NT2/D1 (cell line): Measurements from ENCODE around the gene DPF1.

Experiments used
- DNase-seq: peaks from one replicate; pipeline ENCODE4 v3.0.0-alpha.2; 2011; ENCODE audit warnings: low read depth, low spot score
- H3K27me3 ChIP-seq: 2 replicates; pipeline ENCODE4 v1.6.0; 2011; ENCODE audit warnings: mild to moderate bottlenecking; ENCODE audit not compliant: insufficient read length, insufficient read depth
- H3K36me3 ChIP-seq: 2 replicates; pipeline ENCODE4 v1.6.1; 2011; ENCODE audit warnings: mild to moderate bottlenecking, low read length, mixed read lengths; ENCODE audit not compliant: insufficient read depth, insufficient read length
- H3K4me1 ChIP-seq: 2 replicates; pipeline ENCODE4 v1.5.1; 2011; ENCODE audit not compliant: insufficient read depth, insufficient read length
- H3K4me3 ChIP-seq: 2 replicates; pipeline ENCODE4 v1.5.1; 2011; ENCODE audit warnings: low read depth; ENCODE audit not compliant: insufficient read length
- H3K9ac ChIP-seq: 2 replicates; pipeline ENCODE4 v1.6.0; 2011; ENCODE audit warnings: low read depth; ENCODE audit not compliant: insufficient read length
- H3K9me3 ChIP-seq: 2 replicates; pipeline ENCODE4 v1.5.1; 2011; ENCODE audit warnings: mild to moderate bottlenecking, low read length; ENCODE audit not compliant: insufficient read depth
- SUZ12 ChIP-seq: IDR thresholded peaks from 2 replicates; pipeline ENCODE4 v1.6.1; 2011; ENCODE audit not compliant: insufficient read length, insufficient read depth; ENCODE audit errors: extremely low read depth
- YY1 ChIP-seq: IDR thresholded peaks from 2 replicates; pipeline ENCODE4 v1.6.1; 2011; ENCODE audit not compliant: insufficient read length, insufficient read depth
- ZNF274 ChIP-seq: IDR thresholded peaks from 2 replicates; pipeline ENCODE4 v1.6.1; 2011; ENCODE audit warnings: mild to moderate bottlenecking, low read depth, low read length

DPF1 gene

DNA sequence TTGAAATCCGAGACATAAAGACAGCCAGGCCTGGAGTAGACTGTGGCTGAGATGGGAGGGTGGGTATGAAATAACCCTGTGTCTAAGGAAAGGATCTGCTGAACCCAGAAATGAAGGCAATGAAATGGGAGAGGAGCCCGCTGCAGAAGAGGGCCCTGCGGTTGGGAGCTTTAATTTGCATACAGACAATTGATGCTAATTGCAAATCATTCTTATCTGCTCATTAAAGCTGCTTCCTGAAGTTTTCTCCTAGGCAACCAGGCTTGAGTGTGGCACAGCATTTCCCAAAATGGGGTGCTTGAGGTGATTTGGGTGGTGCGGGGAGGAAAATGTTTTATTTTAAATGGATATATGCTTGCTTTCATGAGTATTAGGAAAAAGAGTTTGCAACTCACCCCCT, 55.4 kb downstream of the DPF1 start:
- H3K36me3 ChIP-seq: peaks cover 13% of the 10 kb centered on the region
- no peak overlapping the region for H3K9ac ChIP-seq
- no peaks in the 10 kb centered on the region for H3K27me3 ChIP-seq
- no peaks in the 10 kb centered on the region for H3K9me3 ChIP-seq
- peaks cover 2% of the 10 kb centered on the region for H3K4me1 ChIP-seq
- no peak for DNase-seq
- TF ChIP-seq ZNF274 (no peak), SUZ12 (no peak), YY1 (no peak)
- no peak overlapping the region for H3K4me3 ChIP-seq

DNA sequence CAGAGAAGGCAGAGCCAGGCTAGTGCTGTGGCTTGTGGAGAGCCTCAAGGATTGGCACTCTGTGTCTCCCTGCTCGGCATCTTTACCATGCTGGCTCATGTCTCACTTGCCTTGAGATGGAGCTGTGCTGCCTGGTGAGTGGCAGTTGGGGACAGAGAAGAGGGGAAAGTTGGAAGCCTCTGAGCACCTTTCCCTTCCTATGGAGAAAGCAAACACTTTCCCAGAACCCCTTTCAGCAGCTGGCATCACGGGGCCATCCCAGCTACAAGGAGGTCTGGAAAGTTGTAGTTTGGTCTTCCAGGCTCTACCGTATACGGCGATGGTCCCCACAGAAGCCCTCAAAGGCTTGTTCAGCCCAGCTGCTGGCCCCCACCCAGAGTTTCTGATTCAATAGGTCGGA, 58.7 kb downstream of the DPF1 start:
- no peaks in the 10 kb centered on the region for H3K4me1 ChIP-seq
- H3K27me3 ChIP-seq: no peaks in the 10 kb centered on the region
- peaks cover 26% of the 10 kb centered on the region for H3K36me3 ChIP-seq
- H3K9ac ChIP-seq: no peak overlapping the region
- H3K9me3 ChIP-seq: peaks cover 11% of the 10 kb centered on the region; the same call in 1 of the 2 replicates
- DNase-seq: no peak
- no peak overlapping the region for H3K4me3 ChIP-seq
- no peak for TF ChIP-seq SUZ12
- no peak for TF ChIP-seq ZNF274
- no peak for TF ChIP-seq YY1

DNA sequence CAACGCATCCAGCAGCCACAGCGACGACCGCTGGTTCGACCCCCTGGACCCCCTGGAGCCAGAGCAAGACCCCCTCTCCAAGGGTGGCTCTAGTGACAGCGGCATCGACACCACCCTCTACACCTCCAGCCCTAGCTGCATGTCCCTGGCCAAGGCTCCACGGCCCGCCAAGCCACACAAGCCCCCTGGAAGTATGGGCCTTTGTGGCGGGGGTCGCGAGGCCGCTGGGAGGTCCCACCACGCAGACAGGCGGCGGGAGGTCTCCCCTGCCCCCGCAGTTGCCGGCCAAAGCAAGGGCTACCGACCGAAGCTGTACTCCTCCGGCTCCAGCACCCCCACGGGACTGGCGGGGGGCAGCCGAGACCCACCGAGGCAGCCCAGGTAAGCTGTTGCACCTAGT, 59.5 kb downstream of the DPF1 start:
- H3K36me3 ChIP-seq: peaks cover 26% of the 10 kb centered on the region
- H3K9ac ChIP-seq: no peak overlapping the region
- TF ChIP-seq ZNF274 (no peak), SUZ12 (no peak), YY1 (no peak)
- H3K4me1 ChIP-seq: no peaks in the 10 kb centered on the region
- no peak for DNase-seq
- peaks cover 11% of the 10 kb centered on the region; the same call in 1 of the 2 replicates for H3K9me3 ChIP-seq
- H3K27me3 ChIP-seq: no peaks in the 10 kb centered on the region
- H3K4me3 ChIP-seq: no peak overlapping the region

DNA sequence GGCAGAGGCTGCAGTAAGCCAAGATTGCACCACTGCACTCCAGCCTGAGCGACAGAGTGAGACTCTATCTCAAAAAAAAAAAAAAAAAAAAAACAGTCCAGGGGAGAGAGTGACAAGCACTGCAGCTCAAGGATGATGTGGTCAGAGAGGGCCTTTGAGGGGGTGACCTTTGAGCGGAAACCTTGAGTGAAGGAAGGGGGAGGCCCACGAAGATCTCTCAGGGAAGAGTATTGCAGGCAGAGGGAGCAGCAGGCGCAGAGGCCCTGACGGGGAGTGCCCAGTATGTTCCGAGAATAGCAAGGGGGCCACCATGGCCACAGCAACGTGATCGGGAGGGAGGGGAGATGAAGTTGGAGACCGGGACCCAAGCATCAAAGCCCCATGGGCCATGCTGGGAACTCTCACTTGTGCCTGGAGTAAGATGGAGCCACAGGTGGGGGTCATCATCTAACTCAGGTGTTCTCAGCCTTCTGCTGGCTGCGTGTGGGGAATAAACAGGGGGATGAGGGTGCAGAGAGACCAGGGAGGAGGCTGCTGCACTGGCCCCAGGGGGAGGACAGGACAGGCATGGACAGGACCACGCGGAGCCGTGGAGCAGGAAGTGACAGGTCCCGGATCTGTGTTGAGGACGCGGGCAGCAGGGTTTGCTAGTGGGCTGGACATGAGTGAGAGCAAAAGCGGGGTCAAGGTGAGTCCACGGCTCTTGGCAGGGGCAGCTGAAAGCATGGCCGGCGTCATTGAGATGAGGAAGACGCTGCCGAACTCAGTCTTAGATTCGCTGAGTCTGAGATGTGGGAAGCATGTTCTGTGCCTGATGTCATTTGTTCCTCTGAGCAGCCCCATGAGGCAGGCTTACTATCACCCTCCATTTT, 60.4 kb downstream of the DPF1 start:
- no peaks in the 10 kb centered on the region for H3K4me1 ChIP-seq
- H3K4me3 ChIP-seq: no peak overlapping the region
- H3K36me3 ChIP-seq: peaks cover 35% of the 10 kb centered on the region
- TF ChIP-seq YY1 (no peak), ZNF274 (no peak), SUZ12 (no peak)
- H3K9me3 ChIP-seq: peaks cover 11% of the 10 kb centered on the region; the same call in 1 of the 2 replicates
- no peak for DNase-seq
- no peak overlapping the region for H3K9ac ChIP-seq
- no peaks in the 10 kb centered on the region for H3K27me3 ChIP-seq

DNA sequence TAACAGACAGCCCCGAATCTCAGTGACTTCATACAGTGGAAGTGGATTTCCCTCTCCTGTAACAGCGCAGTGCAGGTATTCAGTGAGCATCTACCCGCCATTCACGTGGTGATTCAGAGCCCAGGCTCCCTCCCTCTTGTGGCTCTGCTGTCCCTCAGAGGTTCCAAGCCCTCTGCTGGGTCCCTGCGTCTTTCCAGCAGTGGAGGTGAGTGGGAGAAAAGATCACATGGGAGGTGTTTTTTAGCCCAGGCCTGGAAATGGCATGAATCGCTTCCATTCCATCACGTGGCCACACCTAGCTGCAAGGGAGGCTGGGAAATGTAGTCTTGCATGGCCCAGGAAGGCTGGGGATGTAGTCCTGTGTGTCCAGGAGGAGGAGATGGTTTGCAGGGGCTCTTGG, 61.4 kb downstream of the DPF1 start:
- Histone ChIP-seq H3K4me3 (no peak overlapping the region), H3K9me3 (peaks cover 11% of the 10 kb centered on the region; the same call in 1 of the 2 replicates), H3K36me3 (peaks cover 35% of the 10 kb centered on the region), H3K4me1 (no peaks in the 10 kb centered on the region), H3K27me3 (no peaks in the 10 kb centered on the region), H3K9ac (no peak overlapping the region)
- DNase-seq: no peak
- no peak for TF ChIP-seq YY1
- TF ChIP-seq SUZ12: no peak
- TF ChIP-seq ZNF274: no peak

DNA sequence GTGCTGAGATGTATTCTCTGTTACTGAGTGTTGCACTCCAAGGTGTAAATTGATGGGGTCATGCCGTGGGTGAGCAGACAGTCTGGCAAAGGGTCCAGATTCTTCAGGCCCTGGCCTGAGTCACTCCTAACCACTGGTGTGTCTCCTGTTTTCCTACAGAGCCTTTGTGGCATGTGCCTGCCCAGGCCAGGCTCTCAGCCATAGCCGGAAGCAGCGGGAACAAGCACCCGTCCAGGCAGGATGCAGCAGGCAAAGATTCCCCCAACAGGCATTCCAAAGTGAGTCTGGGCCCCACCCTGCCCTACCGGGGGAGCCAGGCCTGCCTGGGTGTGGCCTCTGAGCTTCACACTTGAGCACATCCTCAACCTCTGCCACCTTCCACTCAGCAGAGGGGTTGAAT, 61.9 kb downstream of the DPF1 start:
- Histone ChIP-seq H3K9me3 (peaks cover 11% of the 10 kb centered on the region; the same call in 1 of the 2 replicates), H3K4me3 (no peak overlapping the region), H3K27me3 (no peaks in the 10 kb centered on the region), H3K9ac (no peak overlapping the region), H3K36me3 (peaks cover 33% of the 10 kb centered on the region), H3K4me1 (no peaks in the 10 kb centered on the region)
- DNase-seq: no peak
- no peak for TF ChIP-seq ZNF274
- no peak for TF ChIP-seq YY1
- no peak for TF ChIP-seq SUZ12
